ACC112 (cell line): ENCODE results near the gene SMARCAD1.
A peak's percentile ranks its signal among the peaks of the same experiment; 100 is the strongest.

ENCODE experiments used
- H2AFZ ChIP-seq: fragments of 200-600 bp; sonication (generic); one replicate; pipeline ENCODE4 v1.6.0; 2017; ENCODE audit warnings: antibody characterized with exemption, low read length; ENCODE audit not compliant: unreplicated experiment
- H3K27ac ChIP-seq: fragments of 200-600 bp; sonication (generic); 2 replicates; pipeline ENCODE4 v1.5.1; 2014; ENCODE audit warnings: low read depth, mild to moderate bottlenecking, antibody characterized with exemption, low read length, moderate library complexity
- H3K27me3 ChIP-seq: fragments of 200-600 bp; sonication (generic); 2 replicates; pipeline ENCODE4 v1.6.1; 2014; ENCODE audit warnings: mild to moderate bottlenecking, antibody characterized with exemption, low read length, moderate library complexity, mixed read lengths; ENCODE audit not compliant: insufficient read depth
- H3K36me3 ChIP-seq: fragments of 200-600 bp; sonication (generic); 2 replicates; pipeline ENCODE4 v1.6.1; 2016; ENCODE audit warnings: mild to moderate bottlenecking, antibody characterized with exemption, low read length, moderate library complexity, mixed read lengths; ENCODE audit not compliant: insufficient read depth
- H3K4me1 ChIP-seq: fragments of 200-600 bp; sonication (generic); one replicate; pipeline ENCODE4 v1.6.1; 2016; ENCODE audit warnings: low read length, mixed read lengths; ENCODE audit not compliant: insufficient read depth, unreplicated experiment, control insufficient read depth
- H3K4me3 ChIP-seq: fragments of 200-600 bp; sonication (generic); 2 replicates; pipeline ENCODE4 v1.5.1; 2014; ENCODE audit warnings: mild to moderate bottlenecking, low read depth, low read length
- H3K79me2 ChIP-seq: fragments of 200-600 bp; sonication (generic); one replicate; pipeline ENCODE4 v1.6.0; 2016; ENCODE audit warnings: low read length; ENCODE audit not compliant: control insufficient read depth, unreplicated experiment, insufficient read depth

Gene SMARCAD1

GRCh38 chr4:94177822-94178221, 29.8 kb upstream of the SMARCAD1 start:
- Histone ChIP-seq H3K27me3 (peaks cover 42% of the 10 kb centered on the region), H3K36me3 (no peaks in the 10 kb centered on the region), H3K79me2 (no peaks in the 10 kb centered on the region), H3K27ac (no peak overlapping the region), H2AFZ (no peak overlapping the region), H3K4me3 (no peak overlapping the region), H3K4me1 (no peaks in the 10 kb centered on the region)

- Histone ChIP-seq H3K27me3 (peaks cover 27% of the 10 kb centered on the region; the same call in 1 of the 2 replicates), H2AFZ (no peak overlapping the region), H3K4me1 (no peaks in the 10 kb centered on the region), H3K4me3 (no peak overlapping the region), H3K27ac (no peak overlapping the region), H3K36me3 (no peaks in the 10 kb centered on the region), H3K79me2 (no peaks in the 10 kb centered on the region)
These were observed 25.9 kb upstream of the SMARCAD1 start for GRCh38 chr4:94181815-94182214.

- Histone ChIP-seq H3K27ac (no peak overlapping the region), H3K4me1 (no peaks in the 10 kb centered on the region), H3K27me3 (peaks cover 7% of the 10 kb centered on the region; the same call in 1 of the 2 replicates), H3K36me3 (no peaks in the 10 kb centered on the region), H3K4me3 (no peak overlapping the region), H2AFZ (no peak overlapping the region), H3K79me2 (peaks cover under 1% of the 10 kb centered on the region)
These were observed 4.9 kb upstream of the SMARCAD1 start for GRCh38 chr4:94202769-94203168.

- H3K4me3 ChIP-seq: peak overlapping the region; percentile 99
These were observed 601 bp downstream of the SMARCAD1 start for GRCh38 chr4:94208266-94208665.

GRCh38 chr4:94208918-94209317, 1.3 kb downstream of the SMARCAD1 start:
- H2AFZ ChIP-seq: no peak overlapping the region
- H3K4me1 ChIP-seq: peaks cover 20% of the 10 kb centered on the region
- peaks cover 24% of the 10 kb centered on the region for H3K36me3 ChIP-seq
- peaks cover 35% of the 10 kb centered on the region for H3K79me2 ChIP-seq
- H3K27me3 ChIP-seq: no peaks in the 10 kb centered on the region
- peak overlapping the region; percentile 99 for H3K4me3 ChIP-seq
- no peak overlapping the region for H3K27ac ChIP-seq

More at GRCh38 chr4:94208266-94208665, 601 bp downstream of the SMARCAD1 start:
- peaks cover 17% of the 10 kb centered on the region for H3K36me3 ChIP-seq
- H3K4me1 ChIP-seq: peaks cover 20% of the 10 kb centered on the region
- no peaks in the 10 kb centered on the region for H3K27me3 ChIP-seq
- peak overlapping the region; percentile 99 for H2AFZ ChIP-seq
- peaks cover 35% of the 10 kb centered on the region for H3K79me2 ChIP-seq
- peak overlapping the region; percentile 94 for H3K27ac ChIP-seq

- Histone ChIP-seq H2AFZ (no peak overlapping the region), H3K79me2 (peaks cover 54% of the 10 kb centered on the region), H3K4me1 (peaks cover 20% of the 10 kb centered on the region), H3K27ac (no peak overlapping the region), H3K27me3 (no peaks in the 10 kb centered on the region), H3K4me3 (no peak overlapping the region), H3K36me3 (peaks cover 43% of the 10 kb centered on the region)
These were observed 4.2 kb downstream of the SMARCAD1 start for GRCh38 chr4:94211861-94212260.

- H3K36me3 ChIP-seq: peaks cover 43% of the 10 kb centered on the region
These were observed 7.1 kb downstream of the SMARCAD1 start for GRCh38 chr4:94214703-94215319.

GRCh38 chr4:94216394-94216793, 8.7 kb downstream of the SMARCAD1 start:
- no peak overlapping the region for H2AFZ ChIP-seq
- no peaks in the 10 kb centered on the region for H3K4me1 ChIP-seq
- no peak overlapping the region for H3K27ac ChIP-seq
- H3K4me3 ChIP-seq: no peak overlapping the region
- H3K79me2 ChIP-seq: peaks cover 35% of the 10 kb centered on the region
- peaks cover 41% of the 10 kb centered on the region for H3K36me3 ChIP-seq
- H3K27me3 ChIP-seq: no peaks in the 10 kb centered on the region

More at GRCh38 chr4:94214703-94215319, 7.1 kb downstream of the SMARCAD1 start:
- Histone ChIP-seq H3K4me3 (no peak overlapping the region), H3K27ac (no peak overlapping the region), H3K79me2 (peaks cover 43% of the 10 kb centered on the region), H2AFZ (no peak overlapping the region), H3K4me1 (peaks cover 5% of the 10 kb centered on the region), H3K27me3 (no peaks in the 10 kb centered on the region)

GRCh38 chr4:94219402-94219801, 11.7 kb downstream of the SMARCAD1 start:
- Histone ChIP-seq H3K27me3 (no peaks in the 10 kb centered on the region), H2AFZ (no peak overlapping the region), H3K4me3 (no peak overlapping the region), H3K27ac (no peak overlapping the region), H3K36me3 (peaks cover 27% of the 10 kb centered on the region), H3K79me2 (peaks cover 33% of the 10 kb centered on the region), H3K4me1 (no peaks in the 10 kb centered on the region)

GRCh38 chr4:94221916-94222315, 14.3 kb downstream of the SMARCAD1 start:
- H3K27me3 ChIP-seq: no peaks in the 10 kb centered on the region
- H2AFZ ChIP-seq: no peak overlapping the region
- H3K79me2 ChIP-seq: peaks cover 17% of the 10 kb centered on the region
- H3K4me3 ChIP-seq: no peak overlapping the region
- peaks cover 7% of the 10 kb centered on the region; the same call in 1 of the 2 replicates for H3K36me3 ChIP-seq
- H3K4me1 ChIP-seq: no peaks in the 10 kb centered on the region
- H3K27ac ChIP-seq: no peak overlapping the region

GRCh38 chr4:94225449-94225848, 17.8 kb downstream of the SMARCAD1 start:
- Histone ChIP-seq H3K27me3 (no peaks in the 10 kb centered on the region), H3K36me3 (peaks cover 3% of the 10 kb centered on the region), H3K4me3 (no peak overlapping the region), H2AFZ (no peak overlapping the region), H3K79me2 (peaks cover 10% of the 10 kb centered on the region), H3K4me1 (no peaks in the 10 kb centered on the region), H3K27ac (no peak overlapping the region)
